Hepatocyte (in vitro differentiated cells): ENCODE results near the gene TNFRSF12A.
"Not testable (repeated sequence)": the region's sequence is repeated elsewhere in the genome, so short reads cannot be mapped to it uniquely, and the experiment has no call there.

Experiments used
- EZH2phosphoT487 ChIP-seq: fragments of 200-600 bp; sonication (generic); IDR thresholded peaks from one replicate; pipeline ENCODE4 v1.6.1; 2018; ENCODE audit warnings: antibody characterized with exemption, mild to moderate bottlenecking, low read depth, moderate library complexity; ENCODE audit not compliant: unreplicated experiment, severe bottlenecking
- TF ChIP-seq, protein P1 (sequence below): fragments of 200-600 bp; sonication (generic); IDR thresholded peaks from 2 replicates; pipeline ENCODE4 v1.5.1; 2016; ENCODE audit warnings: antibody characterized with exemption, mild to moderate bottlenecking; ENCODE audit not compliant: poor library complexity

DNA sequence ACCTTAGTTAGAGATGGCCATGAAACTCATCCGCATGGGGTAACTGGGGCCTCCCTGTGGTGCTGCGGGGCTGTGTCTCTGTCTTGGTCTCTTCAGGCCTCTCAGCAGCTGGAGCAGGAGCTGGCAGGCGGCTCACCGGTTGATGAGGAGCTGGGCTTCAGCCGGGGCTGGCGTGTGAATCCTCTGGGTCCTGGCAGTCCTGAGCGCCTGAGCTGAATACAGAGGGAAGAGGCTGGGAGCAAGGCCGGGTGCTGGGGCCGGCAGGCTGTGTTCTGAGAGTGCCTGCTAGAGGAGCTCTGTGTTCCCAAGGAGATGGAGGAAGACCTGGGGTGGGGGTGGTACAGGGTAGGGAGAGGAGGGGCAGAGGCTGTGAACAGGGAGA, 35.6 kb downstream of the TNFRSF12A start:
- TF ChIP-seq, protein P1, sequence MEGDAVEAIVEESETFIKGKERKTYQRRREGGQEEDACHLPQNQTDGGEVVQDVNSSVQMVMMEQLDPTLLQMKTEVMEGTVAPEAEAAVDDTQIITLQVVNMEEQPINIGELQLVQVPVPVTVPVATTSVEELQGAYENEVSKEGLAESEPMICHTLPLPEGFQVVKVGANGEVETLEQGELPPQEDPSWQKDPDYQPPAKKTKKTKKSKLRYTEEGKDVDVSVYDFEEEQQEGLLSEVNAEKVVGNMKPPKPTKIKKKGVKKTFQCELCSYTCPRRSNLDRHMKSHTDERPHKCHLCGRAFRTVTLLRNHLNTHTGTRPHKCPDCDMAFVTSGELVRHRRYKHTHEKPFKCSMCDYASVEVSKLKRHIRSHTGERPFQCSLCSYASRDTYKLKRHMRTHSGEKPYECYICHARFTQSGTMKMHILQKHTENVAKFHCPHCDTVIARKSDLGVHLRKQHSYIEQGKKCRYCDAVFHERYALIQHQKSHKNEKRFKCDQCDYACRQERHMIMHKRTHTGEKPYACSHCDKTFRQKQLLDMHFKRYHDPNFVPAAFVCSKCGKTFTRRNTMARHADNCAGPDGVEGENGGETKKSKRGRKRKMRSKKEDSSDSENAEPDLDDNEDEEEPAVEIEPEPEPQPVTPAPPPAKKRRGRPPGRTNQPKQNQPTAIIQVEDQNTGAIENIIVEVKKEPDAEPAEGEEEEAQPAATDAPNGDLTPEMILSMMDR: not testable (repeated sequence)
- not testable (repeated sequence) for TF ChIP-seq EZH2phosphoT487
